ENCODE results near the gene DHX35. TPM values are rescaled to one million over a fixed set of nuclear protein-coding genes. Genes with fewer than 3 reads are reported as not detected.
A peak's percentile ranks its signal among the peaks of the same experiment; 100 is the strongest.

DHX35 gene
- total and polyA plus RNA-seq, 10 of the 15 experiments (the other 5 are each of a cell fraction or from before 2014, with no cell fraction given), result 4.3 to 21.6 (median 14.9) TPM

- no peak overlapping the region for H3K27ac ChIP-seq (ENCODE audit: control insufficient read depth, insufficient read depth)
- ChIA-PET SMC1A (ENCODE audit: uncharacterized antibody, unreplicated experiment) (interaction anchor here (0.7 to 6.6 kb wide), 6 partner anchors 8 to 172 kb away, joined by 3 to 54 read pairs (median 3); no protein-coding TSS in a partner anchor), CTCF (interaction anchor here (0.7 to 12.8 kb wide), 11 partner anchors 18 to 282 kb away, joined by 3 to 182 read pairs (median 3); partner anchors contain the start of gene DHX35), POLR2A (interaction anchor here (0.6 to 5.0 kb wide), 7 partner anchors 9 to 493 kb away, joined by 3 to 21 read pairs (median 3); partner anchors contain the start of gene DHX35), RAD21 (ENCODE audit: unreplicated experiment) (interaction anchor here (0.8 to 11.9 kb wide), 6 partner anchors 31 to 286 kb away, joined by 3 to 91 read pairs (median 6); partner anchors contain the start of genes DHX35 and PPP1R16B)
- H3K4me1 ChIP-seq (ENCODE audit: control insufficient read depth, insufficient read depth, low read length), result peaks cover 12% of the 10 kb centered on the region
- no peak overlapping the region for H2AFZ ChIP-seq (ENCODE audit: control insufficient read depth, low read depth, low read length)
- H3K27me3 ChIP-seq (replicated peaks in 1 of 2; ENCODE audit: control insufficient read depth in 2 of 2, insufficient read depth in 2 of 2, low read length in 1 of 2), result no peaks in the 10 kb centered on the region
- DNase-seq (ENCODE audit: low read depth, low spot score) (no peak), ATAC-seq (no peak), FAIRE-seq (no peak)
- H3K4me3 ChIP-seq, result peak overlapping the region; percentile 55
- H4K20me1 ChIP-seq (ENCODE audit: control insufficient read depth, insufficient read depth), result no peaks in the 10 kb centered on the region
- in situ Hi-C loops (cut with MboI), result no loop called here
- peaks cover 96% of the 10 kb centered on the region for H3K79me2 ChIP-seq (ENCODE audit: control insufficient read depth, insufficient read depth, low read length)
- whole genome bisulfite sequencing (ENCODE audit: insufficient coverage, insufficient replicate concordance, low lambda C conversion rate, missing lambda C conversion rate), result 100% methylated on average over 4 of the region's 4 CpGs
- H3K4me2 ChIP-seq (ENCODE audit: control insufficient read depth, insufficient read depth), result peak overlapping the region; percentile 57
- peaks cover 3 to 4% of the 10 kb centered on the region in 2 experiments; a peak in 3 of 4 replicates for H3K36me3 ChIP-seq (ENCODE audit: control insufficient read depth in 2 of 2, insufficient read depth in 2 of 2, low read length in 1 of 2)
- no peaks in the 10 kb centered on the region for H3K9me3 ChIP-seq (replicated peaks; ENCODE audit: control insufficient read depth, insufficient read depth, low read length)
- intact Hi-C loops (cut with micrococcal nuclease; ENCODE audit: unreplicated experiment), result loop anchor here (2.0 kb wide), 1 partner anchor 31 kb away; the partner anchor contains the start of gene DHX35
- no TSS peak for BruUV-seq (replicated peaks)
- H3K9ac ChIP-seq (ENCODE audit: control insufficient read depth, insufficient read depth, low read length), result no peak overlapping the region; the same call in 1 of the 2 replicates
- TF ChIP-seq ESRRA (IDR thresholded peaks at IDR 0.05; ENCODE audit: low read length), result no peak
- TF ChIP-seq BACH1 (IDR thresholded peaks at IDR 0.05; ENCODE audit: borderline replicate concordance), result no peak
- no peak for TF ChIP-seq NFIC (IDR thresholded peaks at IDR 0.05; ENCODE audit: low read depth, low read length)
- TF ChIP-seq, protein P1, sequence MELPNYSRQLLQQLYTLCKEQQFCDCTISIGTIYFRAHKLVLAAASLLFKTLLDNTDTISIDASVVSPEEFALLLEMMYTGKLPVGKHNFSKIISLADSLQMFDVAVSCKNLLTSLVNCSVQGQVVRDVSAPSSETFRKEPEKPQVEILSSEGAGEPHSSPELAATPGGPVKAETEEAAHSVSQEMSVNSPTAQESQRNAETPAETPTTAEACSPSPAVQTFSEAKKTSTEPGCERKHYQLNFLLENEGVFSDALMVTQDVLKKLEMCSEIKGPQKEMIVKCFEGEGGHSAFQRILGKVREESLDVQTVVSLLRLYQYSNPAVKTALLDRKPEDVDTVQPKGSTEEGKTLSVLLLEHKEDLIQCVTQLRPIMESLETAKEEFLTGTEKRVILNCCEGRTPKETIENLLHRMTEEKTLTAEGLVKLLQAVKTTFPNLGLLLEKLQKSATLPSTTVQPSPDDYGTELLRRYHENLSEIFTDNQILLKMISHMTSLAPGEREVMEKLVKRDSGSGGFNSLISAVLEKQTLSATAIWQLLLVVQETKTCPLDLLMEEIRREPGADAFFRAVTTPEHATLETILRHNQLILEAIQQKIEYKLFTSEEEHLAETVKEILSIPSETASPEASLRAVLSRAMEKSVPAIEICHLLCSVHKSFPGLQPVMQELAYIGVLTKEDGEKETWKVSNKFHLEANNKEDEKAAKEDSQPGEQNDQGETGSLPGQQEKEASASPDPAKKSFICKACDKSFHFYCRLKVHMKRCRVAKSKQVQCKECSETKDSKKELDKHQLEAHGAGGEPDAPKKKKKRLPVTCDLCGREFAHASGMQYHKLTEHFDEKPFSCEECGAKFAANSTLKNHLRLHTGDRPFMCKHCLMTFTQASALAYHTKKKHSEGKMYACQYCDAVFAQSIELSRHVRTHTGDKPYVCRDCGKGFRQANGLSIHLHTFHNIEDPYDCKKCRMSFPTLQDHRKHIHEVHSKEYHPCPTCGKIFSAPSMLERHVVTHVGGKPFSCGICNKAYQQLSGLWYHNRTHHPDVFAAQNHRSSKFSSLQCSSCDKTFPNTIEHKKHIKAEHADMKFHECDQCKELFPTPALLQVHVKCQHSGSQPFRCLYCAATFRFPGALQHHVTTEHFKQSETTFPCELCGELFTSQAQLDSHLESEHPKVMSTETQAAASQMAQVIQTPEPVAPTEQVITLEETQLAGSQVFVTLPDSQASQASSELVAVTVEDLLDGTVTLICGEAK (IDR thresholded peaks at IDR 0.05; ENCODE audit: borderline replicate concordance), result no peak
- no peak for TF ChIP-seq IKZF1 (conservative IDR thresholded peaks at IDR 0.05)
- no peak for TF ChIP-seq MYB (IDR thresholded peaks at IDR 0.05; ENCODE audit: borderline replicate concordance, low read depth, low read length)
- TF ChIP-seq, protein P2, sequence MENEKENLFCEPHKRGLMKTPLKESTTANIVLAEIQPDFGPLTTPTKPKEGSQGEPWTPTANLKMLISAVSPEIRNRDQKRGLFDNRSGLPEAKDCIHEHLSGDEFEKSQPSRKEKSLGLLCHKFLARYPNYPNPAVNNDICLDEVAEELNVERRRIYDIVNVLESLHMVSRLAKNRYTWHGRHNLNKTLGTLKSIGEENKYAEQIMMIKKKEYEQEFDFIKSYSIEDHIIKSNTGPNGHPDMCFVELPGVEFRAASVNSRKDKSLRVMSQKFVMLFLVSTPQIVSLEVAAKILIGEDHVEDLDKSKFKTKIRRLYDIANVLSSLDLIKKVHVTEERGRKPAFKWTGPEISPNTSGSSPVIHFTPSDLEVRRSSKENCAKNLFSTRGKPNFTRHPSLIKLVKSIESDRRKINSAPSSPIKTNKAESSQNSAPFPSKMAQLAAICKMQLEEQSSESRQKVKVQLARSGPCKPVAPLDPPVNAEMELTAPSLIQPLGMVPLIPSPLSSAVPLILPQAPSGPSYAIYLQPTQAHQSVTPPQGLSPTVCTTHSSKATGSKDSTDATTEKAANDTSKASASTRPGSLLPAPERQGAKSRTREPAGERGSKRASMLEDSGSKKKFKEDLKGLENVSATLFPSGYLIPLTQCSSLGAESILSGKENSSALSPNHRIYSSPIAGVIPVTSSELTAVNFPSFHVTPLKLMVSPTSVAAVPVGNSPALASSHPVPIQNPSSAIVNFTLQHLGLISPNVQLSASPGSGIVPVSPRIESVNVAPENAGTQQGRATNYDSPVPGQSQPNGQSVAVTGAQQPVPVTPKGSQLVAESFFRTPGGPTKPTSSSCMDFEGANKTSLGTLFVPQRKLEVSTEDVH (IDR thresholded peaks at IDR 0.05; ENCODE audit: low read depth, partially characterized antibody), result no peak
- no peak for TF ChIP-seq JUND (IDR thresholded peaks at IDR 0.05; ENCODE audit: low read depth, low read length)
- TF ChIP-seq, protein P3, sequence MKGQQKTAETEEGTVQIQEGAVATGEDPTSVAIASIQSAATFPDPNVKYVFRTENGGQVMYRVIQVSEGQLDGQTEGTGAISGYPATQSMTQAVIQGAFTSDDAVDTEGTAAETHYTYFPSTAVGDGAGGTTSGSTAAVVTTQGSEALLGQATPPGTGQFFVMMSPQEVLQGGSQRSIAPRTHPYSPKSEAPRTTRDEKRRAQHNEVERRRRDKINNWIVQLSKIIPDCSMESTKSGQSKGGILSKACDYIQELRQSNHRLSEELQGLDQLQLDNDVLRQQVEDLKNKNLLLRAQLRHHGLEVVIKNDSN (IDR thresholded peaks at IDR 0.05; ENCODE audit: borderline replicate concordance, extremely low read length, insufficient read depth, low read depth, low read length), result no peak
- TF ChIP-seq ZNF622 (IDR thresholded peaks at IDR 0.05), result no peak
- no peak for TF ChIP-seq ZBED1 (IDR thresholded peaks at IDR 0.05; ENCODE audit: borderline replicate concordance)
- TF ChIP-seq, protein P4, sequence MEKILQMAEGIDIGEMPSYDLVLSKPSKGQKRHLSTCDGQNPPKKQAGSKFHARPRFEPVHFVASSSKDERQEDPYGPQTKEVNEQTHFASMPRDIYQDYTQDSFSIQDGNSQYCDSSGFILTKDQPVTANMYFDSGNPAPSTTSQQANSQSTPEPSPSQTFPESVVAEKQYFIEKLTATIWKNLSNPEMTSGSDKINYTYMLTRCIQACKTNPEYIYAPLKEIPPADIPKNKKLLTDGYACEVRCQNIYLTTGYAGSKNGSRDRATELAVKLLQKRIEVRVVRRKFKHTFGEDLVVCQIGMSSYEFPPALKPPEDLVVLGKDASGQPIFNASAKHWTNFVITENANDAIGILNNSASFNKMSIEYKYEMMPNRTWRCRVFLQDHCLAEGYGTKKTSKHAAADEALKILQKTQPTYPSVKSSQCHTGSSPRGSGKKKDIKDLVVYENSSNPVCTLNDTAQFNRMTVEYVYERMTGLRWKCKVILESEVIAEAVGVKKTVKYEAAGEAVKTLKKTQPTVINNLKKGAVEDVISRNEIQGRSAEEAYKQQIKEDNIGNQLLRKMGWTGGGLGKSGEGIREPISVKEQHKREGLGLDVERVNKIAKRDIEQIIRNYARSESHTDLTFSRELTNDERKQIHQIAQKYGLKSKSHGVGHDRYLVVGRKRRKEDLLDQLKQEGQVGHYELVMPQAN (conservative IDR thresholded peaks at IDR 0.05), result no peak
- TF ChIP-seq ZNF384 (IDR thresholded peaks at IDR 0.05; ENCODE audit: borderline replicate concordance, low read depth, low read length), result no peak
- no peak for TF ChIP-seq HDAC6 (IDR thresholded peaks at IDR 0.05; ENCODE audit: unreplicated experiment)
Observed at GRCh38 chr20:38931984-38932383, 30.2 kb upstream of the DHX35 start.
